ENCODE results near the gene ARHGEF12. TPM values are rescaled to one million over a fixed set of nuclear protein-coding genes. Genes with fewer than 3 reads are reported as not detected.

The ARHGEF12 gene
- total RNA-seq, 1 donor from 2014 or later: 71.9 TPM

DNA sequence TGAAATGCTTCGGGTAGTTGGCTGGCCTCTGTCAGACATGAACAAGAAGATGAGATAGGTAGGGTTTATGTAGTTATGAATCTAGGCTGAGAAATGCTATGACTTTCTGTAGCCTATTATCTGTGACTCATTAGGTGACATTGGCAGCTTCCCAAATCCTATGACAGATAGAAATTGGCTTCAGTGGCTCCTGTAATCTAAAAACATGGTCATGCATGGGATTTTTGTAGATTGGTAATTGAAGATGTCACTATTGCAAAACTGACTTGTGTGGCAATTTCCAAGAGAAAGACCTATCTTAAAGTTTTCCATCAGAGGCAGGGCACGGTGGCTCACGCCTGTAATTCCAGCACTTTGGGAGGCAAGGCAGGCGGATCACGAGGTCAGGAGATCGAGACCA lies 145.9 kb downstream of the ARHGEF12 start:
- no peak overlapping the region for H3K27ac Mint-ChIP-seq (ENCODE audit: unreplicated experiment)
- TF ChIP-seq, protein P1, sequence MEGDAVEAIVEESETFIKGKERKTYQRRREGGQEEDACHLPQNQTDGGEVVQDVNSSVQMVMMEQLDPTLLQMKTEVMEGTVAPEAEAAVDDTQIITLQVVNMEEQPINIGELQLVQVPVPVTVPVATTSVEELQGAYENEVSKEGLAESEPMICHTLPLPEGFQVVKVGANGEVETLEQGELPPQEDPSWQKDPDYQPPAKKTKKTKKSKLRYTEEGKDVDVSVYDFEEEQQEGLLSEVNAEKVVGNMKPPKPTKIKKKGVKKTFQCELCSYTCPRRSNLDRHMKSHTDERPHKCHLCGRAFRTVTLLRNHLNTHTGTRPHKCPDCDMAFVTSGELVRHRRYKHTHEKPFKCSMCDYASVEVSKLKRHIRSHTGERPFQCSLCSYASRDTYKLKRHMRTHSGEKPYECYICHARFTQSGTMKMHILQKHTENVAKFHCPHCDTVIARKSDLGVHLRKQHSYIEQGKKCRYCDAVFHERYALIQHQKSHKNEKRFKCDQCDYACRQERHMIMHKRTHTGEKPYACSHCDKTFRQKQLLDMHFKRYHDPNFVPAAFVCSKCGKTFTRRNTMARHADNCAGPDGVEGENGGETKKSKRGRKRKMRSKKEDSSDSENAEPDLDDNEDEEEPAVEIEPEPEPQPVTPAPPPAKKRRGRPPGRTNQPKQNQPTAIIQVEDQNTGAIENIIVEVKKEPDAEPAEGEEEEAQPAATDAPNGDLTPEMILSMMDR (IDR thresholded peaks at IDR 0.05): no peak
- no peak overlapping the region for H3K4me3 Mint-ChIP-seq (ENCODE audit: unreplicated experiment)
- H3K36me3 Mint-ChIP-seq (ENCODE audit: low read depth): peaks cover 45% of the 10 kb centered on the region
- no peaks in the 10 kb centered on the region for H3K9me3 Mint-ChIP-seq (ENCODE audit: low read depth)
- H3K27me3 Mint-ChIP-seq (ENCODE audit: low read depth): no peaks in the 10 kb centered on the region
- H3K4me1 Mint-ChIP-seq (ENCODE audit: low read depth): no peaks in the 10 kb centered on the region
- no peak for DNase-seq (ENCODE audit: low spot score)

DNA sequence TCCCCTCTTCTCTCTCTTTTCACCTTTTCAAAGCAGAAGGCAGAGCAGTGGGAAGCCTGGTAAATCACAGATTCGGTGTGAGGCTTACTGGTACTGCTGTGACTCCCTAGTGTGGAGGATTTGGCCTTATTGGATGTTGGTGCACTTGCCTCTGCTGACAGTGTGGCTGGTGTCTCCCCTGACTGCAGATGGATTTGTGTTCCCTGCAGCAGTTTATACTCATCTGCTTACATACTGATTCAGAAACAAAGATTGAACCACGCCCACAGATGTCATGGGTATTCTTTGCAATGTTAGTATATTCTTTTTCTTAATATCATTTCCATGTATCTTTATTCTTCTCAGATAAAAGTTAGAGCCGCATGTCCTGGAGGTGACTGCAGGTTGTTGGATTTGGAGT lies 148.5 kb downstream of the ARHGEF12 start:
- Mint-ChIP-seq H3K36me3 (ENCODE audit: low read depth) (peaks cover 34% of the 10 kb centered on the region), H3K4me1 (ENCODE audit: low read depth) (no peaks in the 10 kb centered on the region), H3K4me3 (ENCODE audit: unreplicated experiment) (no peak overlapping the region), H3K9me3 (ENCODE audit: low read depth) (no peaks in the 10 kb centered on the region), H3K27ac (ENCODE audit: unreplicated experiment) (no peak overlapping the region), H3K27me3 (ENCODE audit: low read depth) (no peaks in the 10 kb centered on the region)
- TF ChIP-seq, protein P1 (IDR thresholded peaks at IDR 0.05): no peak
- DNase-seq (ENCODE audit: low spot score): no peak

DNA sequence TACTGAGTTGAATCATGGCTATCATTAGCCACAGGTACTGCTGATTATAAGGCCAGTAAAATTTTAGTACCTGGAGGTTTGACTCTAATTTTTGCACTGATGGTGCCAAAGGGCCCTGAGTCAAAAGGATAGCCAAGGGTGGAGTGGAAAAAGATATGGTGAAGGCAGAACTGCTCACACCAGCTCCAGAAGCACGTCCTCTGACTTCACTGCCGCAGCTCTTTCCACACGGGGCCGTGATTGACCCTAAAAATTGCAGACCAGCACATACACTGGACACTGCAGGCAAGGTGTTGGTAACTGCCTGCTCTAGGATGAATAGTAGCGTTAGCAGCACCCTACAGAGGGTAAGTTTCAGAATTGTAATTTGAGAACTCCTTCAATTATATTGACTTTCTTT lies 149.9 kb downstream of the ARHGEF12 start:
- H3K27me3 Mint-ChIP-seq (ENCODE audit: low read depth): no peaks in the 10 kb centered on the region
- no peak overlapping the region for H3K27ac Mint-ChIP-seq (ENCODE audit: unreplicated experiment)
- H3K9me3 Mint-ChIP-seq (ENCODE audit: low read depth): no peaks in the 10 kb centered on the region
- peaks cover 29% of the 10 kb centered on the region for H3K36me3 Mint-ChIP-seq (ENCODE audit: low read depth)
- DNase-seq (ENCODE audit: low spot score): no peak
- TF ChIP-seq, protein P1 (IDR thresholded peaks at IDR 0.05): no peak
- no peak overlapping the region for H3K4me3 Mint-ChIP-seq (ENCODE audit: unreplicated experiment)
- no peaks in the 10 kb centered on the region for H3K4me1 Mint-ChIP-seq (ENCODE audit: low read depth)

DNA sequence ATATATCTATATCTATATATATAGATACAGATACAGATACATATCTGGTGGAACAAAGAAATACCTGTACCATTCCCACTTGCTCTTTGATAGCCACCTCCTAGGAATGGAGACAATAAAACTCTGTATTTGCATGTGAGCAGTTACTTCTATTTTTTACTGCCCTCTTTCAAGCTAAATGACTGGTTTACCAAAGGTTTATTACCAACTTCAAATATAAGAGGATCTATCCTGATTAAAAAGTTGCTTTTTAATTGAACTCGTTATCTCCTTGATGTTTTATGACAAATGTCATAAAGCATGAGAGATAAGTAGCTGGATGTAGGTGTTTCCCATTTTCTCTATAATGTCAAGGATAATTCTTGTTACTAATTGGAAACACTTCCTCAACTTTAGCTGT lies 153.6 kb downstream of the ARHGEF12 start:
- Mint-ChIP-seq H3K4me3 (ENCODE audit: unreplicated experiment) (no peak overlapping the region), H3K27me3 (ENCODE audit: low read depth) (no peaks in the 10 kb centered on the region), H3K27ac (ENCODE audit: unreplicated experiment) (no peak overlapping the region), H3K4me1 (ENCODE audit: low read depth) (no peaks in the 10 kb centered on the region), H3K36me3 (ENCODE audit: low read depth) (peaks cover 14% of the 10 kb centered on the region), H3K9me3 (ENCODE audit: low read depth) (no peaks in the 10 kb centered on the region)
- no peak for DNase-seq (ENCODE audit: low spot score)
- TF ChIP-seq, protein P1 (IDR thresholded peaks at IDR 0.05): no peak

DNA sequence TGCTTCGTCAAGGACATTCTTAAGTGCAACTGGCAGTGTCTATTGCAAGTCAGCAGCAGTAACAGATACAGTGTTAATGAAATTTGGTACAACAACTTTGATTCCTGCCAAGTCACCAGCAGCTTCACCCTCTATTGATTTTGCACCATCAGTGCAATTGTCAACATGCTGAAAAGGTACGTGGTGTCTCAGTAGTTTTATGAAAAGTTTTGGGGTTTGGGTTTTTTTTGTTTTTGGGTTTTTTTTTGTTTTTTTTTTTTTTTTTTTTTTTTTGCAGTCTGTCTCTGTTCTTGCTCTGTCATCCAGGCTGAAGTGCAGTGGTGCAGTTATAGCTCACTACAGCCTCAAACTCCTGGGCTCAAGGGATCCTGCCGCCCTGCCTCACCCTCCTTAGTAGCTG lies 156.3 kb downstream of the ARHGEF12 start:
- Mint-ChIP-seq H3K27me3 (ENCODE audit: low read depth) (no peaks in the 10 kb centered on the region), H3K4me1 (ENCODE audit: low read depth) (no peaks in the 10 kb centered on the region), H3K36me3 (ENCODE audit: low read depth) (peaks cover 5% of the 10 kb centered on the region), H3K4me3 (ENCODE audit: unreplicated experiment) (no peak overlapping the region), H3K27ac (ENCODE audit: unreplicated experiment) (no peak overlapping the region), H3K9me3 (ENCODE audit: low read depth) (no peaks in the 10 kb centered on the region)
- no peak for DNase-seq (ENCODE audit: low spot score)
- TF ChIP-seq, protein P1 (IDR thresholded peaks at IDR 0.05): no peak

Measured in chondrocyte (in vitro differentiated cells).